Measurements from ENCODE around the gene SMARCB1.
"Not testable (repeated sequence)": the region's sequence is repeated elsewhere in the genome, so short reads cannot be mapped to it uniquely, and the experiment has no call there.

Gene SMARCB1

DNA sequence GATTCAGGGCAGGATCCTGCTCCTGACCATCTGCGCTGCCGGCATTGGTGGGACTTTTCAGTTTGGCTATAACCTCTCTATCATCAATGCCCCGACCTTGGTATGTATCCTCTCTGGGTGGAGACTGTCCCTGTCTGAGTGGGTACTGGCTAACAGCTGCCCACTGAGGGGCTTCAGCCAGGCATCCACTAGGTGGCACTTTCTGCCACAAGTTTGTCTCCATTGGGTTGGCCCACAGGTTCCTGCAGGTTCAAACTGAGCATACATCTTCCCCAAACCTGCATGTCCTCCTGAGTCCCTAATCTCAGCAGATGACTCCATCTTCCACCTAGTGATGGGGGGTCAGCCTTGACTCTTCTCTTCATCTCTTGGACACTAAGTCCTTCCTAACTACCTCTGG, 75.3 kb downstream of the SMARCB1 start:
- H3K4me3 ChIP-seq (ENCODE audit: low read length): no peak overlapping the region
- no peak overlapping the region for H3K4me2 ChIP-seq (ENCODE audit: low read length)
- H3K9ac ChIP-seq (ENCODE audit: low read depth, low read length): no peak overlapping the region
- peaks cover 11% of the 10 kb centered on the region for H3K4me1 ChIP-seq (ENCODE audit: control insufficient read depth, insufficient read depth, low read length)
- H3K36me3 ChIP-seq (ENCODE audit: insufficient read depth, low read length): no peaks in the 10 kb centered on the region
- H3K27me3 ChIP-seq (ENCODE audit: control insufficient read depth, insufficient read depth, low read length): no peaks in the 10 kb centered on the region
- H3K9me3 ChIP-seq (replicated peaks; ENCODE audit: low read length): no peaks in the 10 kb centered on the region

- not testable (repeated sequence) for H3K36me3 ChIP-seq (ENCODE audit: insufficient read depth, low read length); H3K9me3 ChIP-seq (replicated peaks; ENCODE audit: low read length); H3K9ac ChIP-seq (ENCODE audit: low read depth, low read length); H3K4me1 ChIP-seq (ENCODE audit: control insufficient read depth, insufficient read depth, low read length); H3K4me3 ChIP-seq (ENCODE audit: low read length); H3K4me2 ChIP-seq (ENCODE audit: low read length); H3K27me3 ChIP-seq (ENCODE audit: control insufficient read depth, insufficient read depth, low read length)
These were observed 77.9 kb downstream of the SMARCB1 start for GRCh38 chr22:23864499-23865154.

DNA sequence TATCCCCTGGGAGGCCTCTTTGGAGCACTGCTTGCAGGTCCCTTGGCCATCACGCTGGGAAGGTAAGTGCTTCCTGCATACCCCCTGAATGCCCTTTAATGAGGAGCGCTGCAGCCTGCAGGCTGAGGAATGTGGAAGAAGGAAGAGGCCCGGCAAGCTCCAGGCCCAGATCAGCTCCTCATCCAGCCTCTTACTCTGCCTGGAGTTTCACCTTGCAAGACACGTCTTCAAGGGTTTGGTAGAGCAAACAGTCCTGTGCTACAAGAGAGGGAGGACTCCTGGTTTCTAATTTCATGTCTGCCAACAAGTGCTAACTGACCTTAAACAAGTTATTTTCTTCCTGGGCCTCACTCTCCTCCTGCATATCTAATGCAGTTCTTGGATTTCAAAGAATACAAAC, 81.8 kb downstream of the SMARCB1 start:
- Histone ChIP-seq H3K27me3 (ENCODE audit: control insufficient read depth, insufficient read depth, low read length) (no peaks in the 10 kb centered on the region), H3K9me3 (replicated peaks; ENCODE audit: low read length) (no peaks in the 10 kb centered on the region), H3K9ac (ENCODE audit: low read depth, low read length) (no peak overlapping the region), H3K4me2 (ENCODE audit: low read length) (no peak overlapping the region), H3K4me1 (ENCODE audit: control insufficient read depth, insufficient read depth, low read length) (no peaks in the 10 kb centered on the region), H3K36me3 (ENCODE audit: insufficient read depth, low read length) (no peaks in the 10 kb centered on the region), H3K4me3 (ENCODE audit: low read length) (no peak overlapping the region)

DNA sequence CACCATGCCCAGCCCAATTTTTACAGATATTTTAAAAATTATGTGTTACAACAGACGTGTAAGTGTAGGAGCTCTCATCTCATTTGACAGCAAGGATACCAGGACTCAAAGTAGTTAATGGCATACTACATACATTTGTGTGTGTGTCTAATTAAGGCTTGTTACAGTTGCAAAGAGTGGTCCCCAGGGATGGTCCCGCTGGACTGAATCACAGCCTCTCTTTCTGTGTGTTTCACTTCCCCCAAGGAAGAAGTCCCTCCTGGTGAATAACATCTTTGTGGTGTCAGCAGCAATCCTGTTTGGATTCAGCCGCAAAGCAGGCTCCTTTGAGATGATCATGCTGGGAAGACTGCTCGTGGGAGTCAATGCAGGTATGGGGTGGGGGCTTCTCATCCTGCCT, 88.1 kb downstream of the SMARCB1 start:
- Histone ChIP-seq H3K4me3 (ENCODE audit: low read length) (no peak overlapping the region), H3K4me2 (ENCODE audit: low read length) (no peak overlapping the region), H3K27me3 (ENCODE audit: control insufficient read depth, insufficient read depth, low read length) (no peaks in the 10 kb centered on the region), H3K9ac (ENCODE audit: low read depth, low read length) (no peak overlapping the region), H3K4me1 (ENCODE audit: control insufficient read depth, insufficient read depth, low read length) (no peaks in the 10 kb centered on the region), H3K36me3 (ENCODE audit: insufficient read depth, low read length) (peaks cover 3% of the 10 kb centered on the region), H3K9me3 (replicated peaks; ENCODE audit: low read length) (no peaks in the 10 kb centered on the region)

DNA sequence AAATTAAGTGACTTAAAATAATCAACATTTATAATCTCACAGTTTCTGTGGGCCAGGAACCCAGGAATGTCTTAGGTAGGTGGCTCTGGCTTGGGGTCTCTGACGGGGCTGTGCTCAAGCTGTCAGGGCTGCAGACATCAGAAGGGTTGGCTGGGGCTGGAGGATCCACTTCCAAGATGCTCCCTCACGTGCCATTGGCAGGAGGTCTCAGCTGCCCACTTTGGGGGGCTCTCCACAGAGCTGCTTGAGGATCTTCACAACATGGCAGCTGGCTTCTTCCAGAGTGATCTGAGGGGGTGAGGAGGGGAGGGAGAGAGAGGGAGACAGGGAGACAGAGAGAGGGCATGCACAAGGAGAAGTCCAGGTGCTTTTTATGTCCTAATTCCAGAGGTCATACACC, 89.0 kb downstream of the SMARCB1 start:
- Histone ChIP-seq H3K27me3 (ENCODE audit: control insufficient read depth, insufficient read depth, low read length) (no peaks in the 10 kb centered on the region), H3K4me1 (ENCODE audit: control insufficient read depth, insufficient read depth, low read length) (no peaks in the 10 kb centered on the region), H3K9ac (ENCODE audit: low read depth, low read length) (no peak overlapping the region), H3K4me3 (ENCODE audit: low read length) (no peak overlapping the region), H3K36me3 (ENCODE audit: insufficient read depth, low read length) (peaks cover 5% of the 10 kb centered on the region), H3K4me2 (ENCODE audit: low read length) (no peak overlapping the region), H3K9me3 (replicated peaks; ENCODE audit: low read length) (no peaks in the 10 kb centered on the region)

GRCh38 chr22:23877566-23877965, 90.8 kb downstream of the SMARCB1 start:
- H3K4me1 ChIP-seq (ENCODE audit: control insufficient read depth, insufficient read depth, low read length): no peaks in the 10 kb centered on the region
- no peak overlapping the region for H3K4me2 ChIP-seq (ENCODE audit: low read length)
- no peaks in the 10 kb centered on the region for H3K27me3 ChIP-seq (ENCODE audit: control insufficient read depth, insufficient read depth, low read length)
- H3K9ac ChIP-seq (ENCODE audit: low read depth, low read length): no peak overlapping the region
- peaks cover 7% of the 10 kb centered on the region for H3K36me3 ChIP-seq (ENCODE audit: insufficient read depth, low read length)
- no peak overlapping the region for H3K4me3 ChIP-seq (ENCODE audit: low read length)
- no peaks in the 10 kb centered on the region for H3K9me3 ChIP-seq (replicated peaks; ENCODE audit: low read length)

GRCh38 chr22:23878219-23878618, 91.5 kb downstream of the SMARCB1 start:
- no peaks in the 10 kb centered on the region for H3K9me3 ChIP-seq (replicated peaks; ENCODE audit: low read length)
- H3K9ac ChIP-seq (ENCODE audit: low read depth, low read length): no peak overlapping the region
- H3K36me3 ChIP-seq (ENCODE audit: insufficient read depth, low read length): peaks cover 7% of the 10 kb centered on the region
- no peak overlapping the region for H3K4me2 ChIP-seq (ENCODE audit: low read length)
- no peaks in the 10 kb centered on the region for H3K4me1 ChIP-seq (ENCODE audit: control insufficient read depth, insufficient read depth, low read length)
- no peak overlapping the region for H3K4me3 ChIP-seq (ENCODE audit: low read length)
- H3K27me3 ChIP-seq (ENCODE audit: control insufficient read depth, insufficient read depth, low read length): no peaks in the 10 kb centered on the region

DNA sequence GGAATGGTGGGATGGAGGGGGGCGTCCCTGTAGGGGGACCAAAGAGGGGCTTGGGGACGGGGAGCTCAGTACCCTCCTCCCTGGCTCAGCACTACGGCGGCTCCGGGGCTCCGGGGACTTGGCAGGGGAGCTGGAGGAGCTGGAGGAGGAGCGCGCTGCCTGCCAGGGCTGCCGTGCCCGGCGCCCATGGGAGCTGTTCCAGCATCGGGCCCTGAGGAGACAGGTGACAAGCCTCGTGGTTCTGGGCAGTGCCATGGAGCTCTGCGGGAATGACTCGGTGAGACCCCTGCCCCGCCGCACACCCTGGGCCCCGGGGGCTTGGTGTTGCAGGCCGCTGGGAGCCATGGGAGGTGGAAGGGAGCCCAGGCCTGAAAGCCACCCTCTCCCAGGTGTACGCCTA, 95.6 kb downstream of the SMARCB1 start:
- Histone ChIP-seq H3K4me1 (ENCODE audit: control insufficient read depth, insufficient read depth, low read length) (no peaks in the 10 kb centered on the region), H3K4me3 (ENCODE audit: low read length) (no peak overlapping the region), H3K27me3 (ENCODE audit: control insufficient read depth, insufficient read depth, low read length) (no peaks in the 10 kb centered on the region), H3K4me2 (ENCODE audit: low read length) (no peak overlapping the region), H3K9me3 (replicated peaks; ENCODE audit: low read length) (no peaks in the 10 kb centered on the region), H3K9ac (ENCODE audit: low read depth, low read length) (no peak overlapping the region), H3K36me3 (ENCODE audit: insufficient read depth, low read length) (peaks cover 7% of the 10 kb centered on the region)

DNA sequence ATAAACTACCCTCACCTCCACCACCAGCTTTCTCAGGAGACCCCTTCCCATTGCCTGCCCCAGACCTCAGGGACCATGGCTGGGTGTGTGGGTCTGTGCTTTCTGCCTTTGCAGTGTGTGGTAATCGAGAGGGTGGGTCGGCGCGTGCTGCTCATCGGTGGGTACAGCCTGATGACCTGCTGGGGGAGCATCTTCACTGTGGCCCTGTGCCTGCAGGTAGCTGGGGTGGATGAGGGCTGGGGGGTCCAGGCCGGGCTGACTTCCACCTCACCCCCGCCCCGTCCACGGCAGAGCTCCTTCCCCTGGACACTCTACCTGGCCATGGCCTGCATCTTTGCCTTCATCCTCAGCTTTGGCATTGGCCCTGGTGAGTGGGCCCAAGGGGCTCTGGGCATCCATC, 96.9 kb downstream of the SMARCB1 start:
- H3K9ac ChIP-seq (ENCODE audit: low read depth, low read length): no peak overlapping the region
- H3K4me1 ChIP-seq (ENCODE audit: control insufficient read depth, insufficient read depth, low read length): peaks cover 9% of the 10 kb centered on the region
- H3K27me3 ChIP-seq (ENCODE audit: control insufficient read depth, insufficient read depth, low read length): no peaks in the 10 kb centered on the region
- H3K9me3 ChIP-seq (replicated peaks; ENCODE audit: low read length): no peaks in the 10 kb centered on the region
- H3K4me3 ChIP-seq (ENCODE audit: low read length): no peak overlapping the region
- no peak overlapping the region for H3K4me2 ChIP-seq (ENCODE audit: low read length)
- H3K36me3 ChIP-seq (ENCODE audit: insufficient read depth, low read length): peaks cover 4% of the 10 kb centered on the region

GRCh38 chr22:23884140-23884539, 97.4 kb downstream of the SMARCB1 start:
- H3K27me3 ChIP-seq (ENCODE audit: control insufficient read depth, insufficient read depth, low read length): no peaks in the 10 kb centered on the region
- H3K36me3 ChIP-seq (ENCODE audit: insufficient read depth, low read length): peaks cover 4% of the 10 kb centered on the region
- H3K4me2 ChIP-seq (ENCODE audit: low read length): no peak overlapping the region
- no peak overlapping the region for H3K4me3 ChIP-seq (ENCODE audit: low read length)
- H3K9ac ChIP-seq (ENCODE audit: low read depth, low read length): no peak overlapping the region
- H3K9me3 ChIP-seq (replicated peaks; ENCODE audit: low read length): no peaks in the 10 kb centered on the region
- peaks cover 13% of the 10 kb centered on the region for H3K4me1 ChIP-seq (ENCODE audit: control insufficient read depth, insufficient read depth, low read length)
